Adipose tissue (tissue), 3 donors: ENCODE data around the gene CYP46A1. TPM values are rescaled to one million over a fixed set of nuclear protein-coding genes. Genes with fewer than 3 reads are reported as not detected.
A peak's percentile ranks its signal among the peaks of the same experiment; 100 is the strongest.

Experiments
- H3K27ac ChIP-seq: one replicate; pipeline ENCODE4 v1.5.1; 2013; ENCODE audit warnings: low read depth, low read length
- WGBS, 3 donors: extraction: QIAGEN DNeasy Blood & Tissue Kit; methylation state at CpG; one replicate each; pipeline ENCODE4 v1.1.7; 2013; 5-methylcytosine and 5-hydroxymethylcytosine counted together
- polyA plus RNA-seq, 3 donors: library from polyadenylated mRNA; stranded (reverse); fragments of 200-250 nt; gene quantifications; one replicate each; pipeline ENCODE4 v1.2.3, GENCODE V29; 2013
- donor health status: healthy with polysubstance abuse.
- donor health status: Bipolar disorder and iron deficiency.
- donor health status: healthy.

Gene CYP46A1
- polyA plus RNA-seq, 3 donors = 0.84 to 1.6 (median 0.91) TPM

DNA sequence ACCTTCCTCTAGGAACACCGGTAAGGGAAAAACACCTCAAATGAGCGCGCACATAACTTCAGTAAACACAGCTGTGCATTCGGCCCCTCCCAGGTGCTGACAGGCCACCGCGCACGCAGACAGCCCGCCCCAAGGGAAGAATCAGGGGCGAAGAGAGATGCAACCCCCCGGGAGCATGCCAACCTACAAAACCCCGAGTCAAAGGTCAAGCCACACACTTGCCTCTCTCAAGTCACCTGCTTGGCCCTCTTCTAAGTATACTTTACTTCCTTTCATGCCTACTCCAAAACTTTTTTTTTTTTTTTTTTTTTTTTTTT, 2.3 kb upstream of the CYP46A1 start:
- H3K27ac ChIP-seq = no peak overlapping the region
- 65 to 77% (median 76%) methylated on average over 11 of the region's 11 CpGs for WGBS, 3 donors

- WGBS, 3 donors = 0 to 1% (median 1%) methylated on average over 41 to 42 of the region's 42 CpGs
- H3K27ac ChIP-seq = peak overlapping the region; percentile 61
Measured at GRCh38 chr14:99682809-99683618, 1.1 kb upstream of the CYP46A1 start.

DNA sequence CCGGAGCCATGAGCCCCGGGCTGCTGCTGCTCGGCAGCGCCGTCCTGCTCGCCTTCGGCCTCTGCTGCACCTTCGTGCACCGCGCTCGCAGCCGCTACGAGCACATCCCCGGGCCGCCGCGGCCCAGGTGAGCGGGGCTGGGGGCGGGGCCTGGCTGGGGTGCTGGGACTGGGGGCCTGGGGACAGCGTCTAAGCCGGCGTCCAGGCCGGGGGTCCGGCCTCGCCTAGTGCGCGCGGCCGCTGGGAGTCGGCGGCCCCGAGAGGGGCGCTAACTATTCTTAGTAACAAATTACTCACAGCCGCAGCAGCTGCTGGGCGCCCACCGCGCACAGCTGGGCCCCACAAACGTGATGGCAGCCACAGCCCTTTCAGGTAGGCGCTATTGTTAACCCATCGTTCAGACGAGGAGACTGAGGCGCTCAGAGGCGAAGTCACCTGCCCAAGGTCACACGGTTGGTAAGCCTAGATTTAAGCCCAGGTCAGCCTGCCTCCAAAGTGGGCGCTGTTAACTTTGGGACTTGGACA, 374 bp downstream of the CYP46A1 start:
- no peak overlapping the region for H3K27ac ChIP-seq
- 5 to 6% (median 5%) methylated on average over 29 to 45 of the region's 45 CpGs for WGBS, 3 donors

GRCh38 chr14:99685151-99685591, 1.1 kb downstream of the CYP46A1 start:
- no peak overlapping the region for H3K27ac ChIP-seq

GRCh38 chr14:99685596-99685995, 1.5 kb downstream of the CYP46A1 start:
- WGBS, 3 donors = 50 to 83% (median 59%) methylated on average over 1 of the region's 1 CpG
- no peak overlapping the region for H3K27ac ChIP-seq

More at GRCh38 chr14:99685151-99685591, 1.1 kb downstream of the CYP46A1 start:
- WGBS, 3 donors = 66 to 77% (median 69%) methylated on average over 7 to 11 of the region's 11 CpGs

DNA sequence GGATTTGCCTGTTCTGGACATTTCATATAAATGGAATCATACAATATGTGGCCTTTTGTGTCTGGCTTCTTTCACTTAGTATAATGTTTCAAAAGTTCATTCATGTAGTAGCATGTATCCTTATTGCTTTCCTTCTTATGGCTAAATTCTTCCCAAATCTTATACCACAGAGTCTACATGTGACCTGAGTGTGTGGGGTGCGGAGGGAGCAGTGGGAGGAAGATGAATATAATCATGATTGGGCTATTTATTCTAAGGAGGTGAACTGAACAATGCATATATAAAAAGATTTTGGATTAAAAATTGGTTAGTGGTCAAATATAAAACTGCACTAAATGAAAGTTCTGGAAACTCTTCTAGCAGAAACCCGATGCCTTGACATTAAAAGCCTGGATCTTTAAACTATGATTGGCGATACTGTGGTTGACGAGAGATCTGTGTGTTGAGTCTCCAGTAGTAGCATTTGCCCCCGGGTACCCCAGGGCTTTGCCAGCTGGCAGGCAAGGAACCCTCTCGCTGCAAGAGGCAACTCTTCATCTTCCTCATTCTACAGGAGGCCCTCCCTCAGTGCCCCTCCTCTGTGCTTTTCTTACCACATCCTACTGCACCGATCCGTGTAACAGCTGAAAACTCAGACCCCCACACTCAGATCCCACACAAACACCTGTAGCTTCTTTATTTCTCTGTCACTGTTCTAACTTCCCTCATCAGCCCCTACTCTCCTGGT, 2.6 kb downstream of the CYP46A1 start:
- H3K27ac ChIP-seq = no peak overlapping the region
- WGBS, 3 donors = 68 to 81% (median 79%) methylated on average over 8 of the region's 8 CpGs

- no peak overlapping the region for H3K27ac ChIP-seq
- 63 to 67% (median 64%) methylated on average over 12 of the region's 12 CpGs for WGBS, 3 donors
Measured at GRCh38 chr14:99687284-99688209, 3.4 kb downstream of the CYP46A1 start.

DNA sequence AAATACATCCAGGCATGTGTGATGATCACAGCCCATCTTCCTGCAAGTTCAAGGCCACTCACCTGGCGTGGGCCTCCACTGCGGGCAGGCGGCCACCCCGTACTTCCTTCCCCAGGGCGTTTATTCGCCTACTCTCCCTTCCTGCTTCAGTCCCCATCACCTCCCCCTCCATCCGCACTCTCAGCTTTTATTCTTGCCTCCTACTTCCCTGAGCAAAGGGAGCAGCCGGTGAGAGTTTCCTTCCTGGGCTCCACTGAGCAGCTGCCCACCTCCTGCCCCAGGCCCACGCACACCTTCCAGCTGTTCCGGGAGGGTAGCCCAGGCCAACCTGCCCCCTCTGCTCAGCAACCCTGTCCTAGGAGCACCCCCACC, 4.1 kb downstream of the CYP46A1 start:
- 29 to 78% (median 49%) methylated on average over 10 of the region's 10 CpGs for WGBS, 3 donors

GRCh38 chr14:99688629-99689028, 4.5 kb downstream of the CYP46A1 start:
- H3K27ac ChIP-seq = no peak overlapping the region
- 73 to 92% (median 79%) methylated on average over 11 of the region's 11 CpGs for WGBS, 3 donors

More for the DNA sequence above, 4.1 kb downstream of the CYP46A1 start:
- no peak overlapping the region for H3K27ac ChIP-seq

DNA sequence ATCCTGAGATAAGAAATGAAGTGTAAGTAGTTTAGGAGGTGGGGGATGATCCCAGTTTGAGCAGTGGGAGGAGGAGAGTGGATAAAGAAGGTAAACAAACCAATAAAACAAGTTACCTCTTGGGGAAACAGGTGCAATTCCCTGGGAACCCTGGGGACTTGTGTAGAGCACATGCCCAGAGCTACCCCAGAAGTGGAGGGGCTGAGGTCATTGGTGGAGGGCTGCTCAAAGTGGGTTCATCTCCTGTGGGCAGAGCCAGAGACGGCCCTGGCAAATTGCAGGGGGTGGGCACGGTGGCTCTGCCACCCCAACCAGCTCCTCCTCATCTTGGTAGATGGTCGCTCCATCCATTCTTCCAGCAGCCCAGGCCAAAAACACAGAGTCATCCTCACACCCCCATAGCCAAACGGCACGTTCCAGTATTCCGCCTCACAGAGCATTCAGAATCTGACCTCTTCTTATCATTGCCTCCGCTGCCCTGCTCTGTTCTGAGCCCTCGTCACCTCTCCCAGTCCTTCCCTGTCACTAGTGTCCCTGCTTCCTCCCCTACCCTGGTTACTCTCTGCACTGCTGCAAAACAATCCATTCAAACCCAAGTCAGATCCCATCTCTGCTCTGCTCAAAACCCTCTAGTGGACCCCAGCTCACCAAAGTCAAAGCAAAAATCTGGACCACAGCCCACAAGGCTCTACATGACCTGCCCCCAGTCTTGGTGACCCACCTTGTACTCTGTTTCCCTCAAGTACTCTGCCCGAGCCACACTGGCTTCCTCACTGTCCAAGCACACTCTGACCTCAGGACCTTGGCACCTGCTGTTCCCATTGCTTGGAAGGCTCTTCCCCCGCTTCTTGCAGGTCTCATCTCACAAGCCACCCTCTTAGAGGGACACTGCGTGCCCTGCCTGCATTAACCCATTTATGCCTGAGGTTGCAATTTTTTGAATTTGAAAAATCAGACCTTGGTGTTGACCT, 5.5 kb downstream of the CYP46A1 start:
- H3K27ac ChIP-seq = no peak overlapping the region
- WGBS, 3 donors = 88 to 94% (median 89%) methylated on average over 11 of the region's 11 CpGs

DNA sequence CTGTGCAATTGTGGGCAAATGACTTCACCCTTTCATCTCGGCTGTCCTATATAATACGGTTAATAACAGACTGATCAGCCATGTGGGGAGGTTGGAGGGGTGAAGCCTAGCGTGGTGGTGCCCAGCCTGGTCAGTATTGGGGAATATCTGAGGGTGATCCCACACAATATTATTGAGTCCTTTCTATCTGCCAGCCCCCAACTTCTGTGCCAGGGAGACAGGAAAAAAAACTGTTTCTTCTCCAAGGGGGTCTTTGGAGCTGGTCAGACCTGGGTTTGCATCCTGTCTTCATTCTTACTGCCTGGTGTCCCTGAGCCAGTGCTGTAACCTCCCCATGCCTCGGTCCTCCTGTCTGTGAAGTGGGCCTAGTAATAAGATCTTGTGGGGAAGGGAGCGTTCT, 6.5 kb downstream of the CYP46A1 start:
- WGBS, 3 donors = 80 to 89% (median 84%) methylated on average over 5 of the region's 5 CpGs
- no peak overlapping the region for H3K27ac ChIP-seq

DNA sequence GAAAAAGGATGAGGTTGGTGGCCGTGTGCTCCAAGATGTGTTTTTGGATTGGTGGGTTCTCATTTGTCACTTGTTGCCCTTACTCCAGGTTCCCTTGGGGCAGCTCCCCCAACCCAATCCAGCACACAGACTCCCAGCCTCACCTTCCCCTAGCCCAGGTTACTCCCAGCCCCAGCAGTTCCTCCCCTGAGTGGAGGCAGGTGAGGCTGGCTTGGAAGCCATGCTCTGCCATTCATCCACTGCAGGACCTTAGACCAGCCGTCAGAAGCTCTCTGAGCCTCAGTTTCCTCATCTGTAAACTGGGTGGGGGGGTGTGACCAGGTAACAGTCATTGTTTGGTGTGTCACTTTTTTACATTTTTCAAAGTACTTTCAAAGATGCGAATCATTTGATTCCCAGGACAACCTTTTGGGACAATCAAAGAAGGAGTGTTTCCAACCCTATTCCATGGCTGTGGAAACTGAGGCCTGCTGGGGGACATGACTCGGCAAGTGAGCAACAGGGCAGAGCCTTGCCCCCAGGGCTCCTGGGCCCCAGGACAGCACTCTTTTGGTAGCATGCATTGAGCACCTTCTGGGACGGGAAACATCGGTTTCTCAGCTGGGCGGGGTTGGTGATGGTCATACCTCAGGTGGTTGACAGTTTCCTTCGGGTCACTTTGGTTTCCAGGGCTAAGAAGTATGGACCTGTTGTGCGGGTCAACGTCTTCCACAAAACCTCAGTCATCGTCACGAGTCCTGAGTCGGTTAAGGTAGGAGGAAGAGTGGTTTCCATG, 7.2 kb downstream of the CYP46A1 start:
- 87 to 94% (median 93%) methylated on average over 13 of the region's 13 CpGs for WGBS, 3 donors

GRCh38 chr14:99693918-99694317, 9.8 kb downstream of the CYP46A1 start:
- WGBS, 3 donors = 77 to 94% (median 93%) methylated on average over 3 of the region's 3 CpGs
- no peak overlapping the region for H3K27ac ChIP-seq

More for the DNA sequence above, 7.2 kb downstream of the CYP46A1 start:
- H3K27ac ChIP-seq = no peak overlapping the region

DNA sequence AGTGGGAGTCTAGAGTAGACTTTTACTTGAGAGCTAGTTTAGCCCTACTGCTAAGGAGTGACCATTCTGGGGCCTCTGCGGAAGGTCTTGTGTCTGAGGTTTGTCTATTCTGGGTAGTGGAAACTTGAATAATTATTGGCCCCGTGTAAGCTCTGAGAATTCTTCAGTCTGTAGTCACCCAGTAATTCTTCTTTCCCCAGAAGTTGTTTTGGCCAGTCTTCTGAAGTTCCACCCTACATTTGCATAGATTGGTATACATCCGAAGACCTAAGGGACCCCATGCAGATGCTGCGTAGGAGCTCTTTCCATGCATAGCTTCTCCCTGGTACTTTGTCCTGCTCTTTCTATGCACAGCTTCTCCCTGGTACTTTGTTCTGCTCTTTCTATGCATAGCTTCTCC, 12.8 kb downstream of the CYP46A1 start:
- 90 to 96% (median 92%) methylated on average over 4 of the region's 4 CpGs for WGBS, 3 donors
- H3K27ac ChIP-seq = no peak overlapping the region

- 84 to 93% (median 86%) methylated on average over 6 of the region's 6 CpGs for WGBS, 3 donors
Measured at GRCh38 chr14:99698236-99698635, 14.1 kb downstream of the CYP46A1 start.

DNA sequence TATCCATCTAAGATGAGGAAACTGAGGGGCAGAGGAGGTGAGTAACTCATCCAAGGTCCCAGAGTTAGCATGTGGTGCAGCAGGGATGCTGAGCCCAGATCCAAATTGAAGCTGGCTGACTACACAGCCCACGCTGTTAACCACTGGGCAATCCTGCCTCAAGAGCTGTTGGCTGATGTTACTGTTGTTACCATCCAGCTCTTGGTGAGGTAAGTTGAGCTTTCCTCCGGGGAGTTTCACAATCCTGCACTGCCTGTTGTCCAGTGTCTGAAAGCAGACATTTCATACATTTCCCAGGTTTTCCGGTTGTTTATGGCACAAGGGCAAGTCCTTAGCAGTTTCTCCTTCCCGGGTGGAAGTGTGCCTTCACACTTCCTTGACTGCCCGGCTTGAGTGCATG, 14.5 kb downstream of the CYP46A1 start:
- WGBS, 3 donors = 35 to 76% (median 37%) methylated on average over 5 of the region's 5 CpGs
- H3K27ac ChIP-seq = no peak overlapping the region

More at GRCh38 chr14:99698236-99698635, 14.1 kb downstream of the CYP46A1 start:
- no peak overlapping the region for H3K27ac ChIP-seq
